GM19324 (cell line): Measurements from ENCODE around the gene ACKR3.

ENCODE experiments used
- ATAC-seq: cut with Tn5 transposase; IDR thresholded peaks from one replicate; pipeline ENCODE4 v1.9.1; 2021; ENCODE audit warnings: mild to moderate bottlenecking, moderate library complexity; ENCODE audit not compliant: unreplicated experiment, low FRiP score

ACKR3 gene

DNA sequence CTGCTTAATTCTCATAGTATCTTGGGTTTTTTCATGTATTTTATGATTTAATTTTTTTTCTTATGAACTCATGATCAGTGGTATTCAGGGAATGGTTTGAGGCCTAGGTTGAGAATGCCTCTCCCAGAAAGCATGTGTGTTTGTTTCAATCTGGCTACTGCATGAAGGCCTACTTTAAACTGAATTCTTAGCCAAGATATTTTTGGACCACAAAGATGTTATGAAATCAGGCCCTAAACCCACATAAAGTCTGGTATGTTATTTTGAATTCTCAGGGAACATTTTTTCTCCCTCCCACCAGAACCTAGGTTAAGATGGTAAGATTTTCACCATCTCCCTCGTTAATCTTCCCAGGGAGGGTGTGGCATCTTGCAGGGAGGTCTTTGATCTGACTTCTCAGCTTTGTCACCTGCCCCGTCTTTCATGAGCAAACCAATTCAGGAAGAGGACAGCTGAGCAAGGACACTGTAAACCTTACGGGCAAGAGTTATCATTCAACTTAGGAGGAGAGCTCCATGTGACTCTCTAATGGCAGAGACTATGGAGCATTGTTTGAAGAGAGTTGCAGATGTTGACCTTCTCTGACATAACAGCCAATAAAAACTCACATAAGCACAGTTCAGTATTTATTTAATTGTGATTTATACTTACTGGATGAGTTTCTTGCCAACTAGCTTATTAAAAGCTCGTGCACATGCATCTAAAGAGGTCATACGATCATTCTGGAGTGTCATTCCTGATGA, 21.3 kb upstream of the ACKR3 start:
- ATAC-seq: no peak

DNA sequence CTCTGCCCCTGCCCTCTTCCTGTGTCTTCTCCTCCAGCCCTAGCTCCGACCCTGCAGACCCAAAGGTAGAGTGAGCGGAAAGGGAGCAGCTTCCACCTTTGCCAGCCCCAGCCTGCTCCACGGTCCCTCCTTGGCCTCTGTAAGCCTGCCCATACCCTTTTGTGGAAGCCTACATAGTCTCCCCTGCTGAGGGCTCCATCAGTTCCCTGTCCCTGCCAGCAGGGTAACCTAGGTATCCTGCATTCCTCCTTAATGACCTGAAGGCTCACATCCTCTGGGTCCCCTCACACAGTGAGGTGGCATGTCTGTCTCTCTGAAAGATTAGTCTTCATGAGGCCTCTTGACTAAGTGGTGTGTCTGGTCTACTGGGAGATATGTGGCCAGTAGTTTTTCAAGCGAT, 20.5 kb upstream of the ACKR3 start:
- no peak for ATAC-seq

DNA sequence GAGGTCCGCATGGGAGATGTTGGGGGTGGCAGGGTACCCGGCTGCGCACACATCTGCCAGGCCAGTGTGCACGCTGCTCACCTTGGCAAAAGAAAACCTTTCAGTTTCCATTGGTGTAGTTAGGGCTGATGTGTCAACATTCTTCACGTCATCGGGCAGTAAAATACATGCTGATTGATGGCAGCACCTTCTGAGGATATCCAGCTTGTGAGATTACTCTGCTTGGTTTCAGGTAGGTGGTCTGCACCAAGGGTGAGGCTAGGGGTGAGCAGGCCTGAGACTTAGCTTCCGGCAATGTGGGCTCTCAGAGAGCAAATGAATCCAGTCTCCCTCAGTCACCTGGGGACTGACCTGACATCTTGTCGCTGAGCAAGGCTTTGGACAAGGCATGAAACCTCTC, 19.3 kb upstream of the ACKR3 start:
- ATAC-seq: no peak

DNA sequence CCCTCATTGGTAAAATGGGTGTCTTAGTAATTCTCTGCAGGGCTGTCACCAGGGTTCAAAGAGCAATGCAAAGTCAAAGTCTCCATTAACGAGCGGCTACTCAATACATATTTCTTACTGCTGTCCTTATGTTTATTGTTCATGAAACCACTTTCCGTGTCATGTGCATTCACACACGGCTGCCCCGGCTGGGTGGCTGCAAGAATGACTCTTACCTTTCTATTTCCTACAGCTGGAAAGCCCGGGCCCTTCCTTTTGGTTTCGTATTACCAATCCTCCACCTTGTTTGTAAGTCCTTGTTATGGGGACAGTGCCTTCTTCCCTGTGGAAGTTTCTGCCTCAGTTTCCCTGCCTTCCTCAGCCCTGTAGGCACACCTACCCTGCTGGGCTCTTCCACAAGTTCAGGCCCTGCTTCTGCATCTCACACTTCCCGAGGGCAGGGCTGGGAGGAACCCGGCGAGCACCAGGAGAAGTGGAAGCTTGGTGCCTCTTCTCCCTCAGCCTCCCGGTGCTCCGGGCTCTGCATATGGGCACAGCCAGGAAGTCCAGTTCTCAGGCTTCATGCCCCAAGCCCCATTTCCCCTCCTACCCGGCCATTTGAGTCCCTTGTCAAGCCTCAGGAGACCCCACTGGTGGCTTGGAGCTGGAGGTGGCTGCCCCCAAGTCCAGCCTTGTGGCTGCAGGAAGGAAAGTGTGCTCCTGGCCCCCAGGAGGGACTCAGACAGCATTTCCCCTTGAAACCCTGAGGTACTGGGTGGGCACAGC, 18.7 kb upstream of the ACKR3 start:
- no peak for ATAC-seq

DNA sequence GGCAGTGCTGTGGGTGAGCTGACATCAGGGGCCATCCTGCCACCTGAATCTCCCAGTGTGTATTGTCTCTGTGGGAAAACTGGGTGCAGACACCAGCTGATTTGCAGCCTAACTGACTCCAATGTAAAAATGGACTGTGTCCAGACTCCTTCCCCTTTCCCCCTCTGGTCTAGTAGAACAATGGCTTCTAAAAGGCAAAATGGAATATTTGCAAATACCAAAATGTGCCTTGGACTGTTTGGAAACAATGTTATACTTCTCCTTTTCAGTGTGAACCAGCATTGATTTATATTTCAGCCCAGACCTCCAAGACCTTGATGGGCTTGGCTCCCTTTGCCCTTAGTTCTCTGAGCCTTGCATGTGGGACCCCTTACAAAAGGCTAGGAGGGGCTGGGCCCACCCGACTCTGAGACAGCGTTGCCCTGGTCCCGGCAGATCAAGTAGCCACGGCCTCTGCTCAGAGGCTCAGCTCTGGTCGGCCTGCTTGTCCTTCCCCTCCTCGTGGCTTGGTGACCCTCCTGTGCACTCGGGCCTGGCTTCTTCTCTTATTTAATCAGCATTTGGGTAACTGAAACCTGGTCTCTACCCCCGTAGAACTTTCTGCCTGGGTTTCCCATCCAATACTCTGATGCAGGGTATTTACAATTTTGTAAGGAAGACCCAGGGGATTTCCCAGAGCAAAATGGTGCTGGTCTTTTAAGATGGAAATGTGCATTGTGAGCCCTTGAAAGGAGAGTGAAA, 18.0 kb upstream of the ACKR3 start:
- ATAC-seq: no peak

DNA sequence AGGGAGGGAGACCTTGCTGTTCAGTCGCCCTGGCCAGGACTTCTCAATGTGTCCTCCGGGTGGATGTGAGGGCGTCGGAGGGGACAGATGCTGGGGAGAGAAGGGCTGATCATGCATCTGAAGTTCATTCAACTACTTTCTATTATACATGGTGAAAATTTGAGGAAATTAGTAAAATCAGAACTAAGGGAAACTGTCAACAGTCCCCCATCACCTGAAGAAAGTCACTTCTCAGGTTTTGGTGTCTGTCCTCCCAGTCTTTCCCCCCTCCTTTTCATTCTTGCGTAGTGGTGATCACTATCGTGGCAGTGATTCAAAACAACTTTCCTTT, 17.4 kb upstream of the ACKR3 start:
- ATAC-seq: no peak

DNA sequence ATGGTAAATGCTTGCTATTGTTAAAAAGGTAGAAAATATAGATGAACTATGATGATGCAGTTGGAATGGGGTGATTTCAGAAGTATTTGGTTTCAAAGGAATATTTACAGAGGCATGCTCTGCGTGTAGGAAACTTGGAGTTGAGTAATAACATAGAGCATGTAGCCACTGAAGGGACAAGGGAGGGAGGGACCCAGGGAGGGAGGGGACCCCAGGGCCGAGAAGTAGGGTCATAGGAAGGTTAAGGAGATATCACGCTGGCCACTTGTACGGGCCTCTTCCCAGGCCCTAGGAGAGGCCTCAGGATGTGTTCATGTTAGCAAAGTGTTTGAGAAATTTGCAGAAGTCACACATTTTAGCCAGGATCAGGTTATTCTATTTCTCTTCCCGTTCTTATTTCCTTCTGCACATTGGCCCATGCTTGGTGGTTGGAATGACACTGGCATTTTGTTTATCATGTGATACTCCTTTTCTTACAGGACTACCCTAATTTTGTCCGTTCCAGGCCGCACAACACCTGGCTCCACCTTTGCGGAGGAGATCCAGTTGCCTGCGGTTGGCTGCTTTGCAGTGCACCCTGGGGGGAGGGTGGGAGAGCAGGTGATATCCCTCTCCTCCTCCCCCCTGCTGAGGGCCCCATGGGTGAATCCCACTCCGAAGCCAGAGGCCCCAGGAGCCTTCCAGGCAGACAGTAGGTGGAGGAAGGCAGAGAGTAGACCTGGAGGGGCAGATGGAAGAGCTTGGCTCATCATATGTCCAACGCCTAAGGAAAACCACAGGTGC, 16.9 kb upstream of the ACKR3 start:
- no peak for ATAC-seq

DNA sequence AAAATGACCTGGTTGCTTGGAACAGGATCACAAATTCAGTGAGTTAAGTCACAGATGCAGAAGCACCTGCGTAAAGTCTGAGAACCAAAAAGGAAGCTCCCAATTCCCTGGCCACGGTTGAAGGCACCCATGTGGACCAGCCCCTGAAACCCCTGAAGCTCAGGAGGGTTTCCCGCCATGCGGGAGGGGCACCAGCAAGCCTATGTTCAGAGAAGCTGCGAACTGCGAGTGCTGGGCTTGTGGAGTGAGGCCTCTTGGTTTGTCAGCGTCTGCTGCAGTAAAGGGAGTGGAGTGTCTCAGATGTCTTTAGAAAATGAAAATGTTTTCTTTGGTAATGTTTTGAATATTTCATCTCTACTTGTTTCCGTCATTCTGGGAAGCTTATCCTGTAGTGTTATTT, 16.1 kb upstream of the ACKR3 start:
- ATAC-seq: no peak

DNA sequence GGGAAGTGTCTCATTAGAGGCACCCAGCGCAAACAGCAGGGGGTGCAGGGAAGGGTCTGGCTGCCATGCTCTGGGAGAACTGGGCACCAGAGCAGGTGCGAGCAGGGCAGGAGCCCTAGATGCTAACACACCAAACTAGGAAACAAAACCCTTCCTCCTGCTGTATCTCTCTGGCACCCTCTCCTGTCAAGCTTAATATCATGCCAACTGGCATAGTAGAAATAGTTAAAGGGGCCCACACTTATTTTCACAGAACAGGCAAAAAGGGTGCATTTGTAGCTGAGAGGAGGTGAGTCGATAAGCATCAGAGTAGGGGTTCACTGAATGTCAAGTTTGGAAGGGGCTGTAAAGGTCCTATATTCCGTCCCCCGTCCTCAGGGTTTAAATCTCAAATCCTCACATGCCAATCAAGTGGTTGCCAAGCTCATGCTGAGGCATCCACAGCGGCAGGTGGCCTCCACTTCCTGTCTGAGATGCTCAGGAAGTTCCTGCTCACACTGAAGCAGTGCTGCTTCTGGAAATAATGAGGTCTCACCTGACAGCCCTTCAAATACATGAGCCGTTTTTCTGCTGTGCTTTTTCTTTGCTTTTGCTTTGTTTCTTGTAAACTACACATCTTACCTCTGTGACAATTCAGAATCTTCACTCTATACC, 14.9 kb upstream of the ACKR3 start:
- no peak for ATAC-seq

DNA sequence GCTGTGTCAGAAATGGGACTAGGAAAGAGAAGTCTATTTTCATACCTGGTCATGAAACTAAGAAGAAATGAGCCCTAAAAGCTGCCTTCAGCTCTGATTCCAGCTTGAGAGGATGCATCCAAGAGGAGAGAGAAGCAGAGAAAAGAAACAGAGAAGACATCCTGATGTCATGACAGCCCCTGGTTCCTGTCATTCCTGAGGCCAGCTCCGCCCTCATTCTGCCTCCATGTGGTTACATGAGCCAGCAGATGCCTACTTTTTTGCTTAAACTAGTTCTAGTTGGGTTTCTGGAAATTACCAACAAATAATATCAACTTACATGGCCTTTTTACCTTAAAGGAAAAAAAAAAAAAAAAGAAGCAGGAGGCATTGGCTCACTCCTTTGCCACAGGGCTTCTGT, 14.1 kb upstream of the ACKR3 start:
- ATAC-seq: no peak

DNA sequence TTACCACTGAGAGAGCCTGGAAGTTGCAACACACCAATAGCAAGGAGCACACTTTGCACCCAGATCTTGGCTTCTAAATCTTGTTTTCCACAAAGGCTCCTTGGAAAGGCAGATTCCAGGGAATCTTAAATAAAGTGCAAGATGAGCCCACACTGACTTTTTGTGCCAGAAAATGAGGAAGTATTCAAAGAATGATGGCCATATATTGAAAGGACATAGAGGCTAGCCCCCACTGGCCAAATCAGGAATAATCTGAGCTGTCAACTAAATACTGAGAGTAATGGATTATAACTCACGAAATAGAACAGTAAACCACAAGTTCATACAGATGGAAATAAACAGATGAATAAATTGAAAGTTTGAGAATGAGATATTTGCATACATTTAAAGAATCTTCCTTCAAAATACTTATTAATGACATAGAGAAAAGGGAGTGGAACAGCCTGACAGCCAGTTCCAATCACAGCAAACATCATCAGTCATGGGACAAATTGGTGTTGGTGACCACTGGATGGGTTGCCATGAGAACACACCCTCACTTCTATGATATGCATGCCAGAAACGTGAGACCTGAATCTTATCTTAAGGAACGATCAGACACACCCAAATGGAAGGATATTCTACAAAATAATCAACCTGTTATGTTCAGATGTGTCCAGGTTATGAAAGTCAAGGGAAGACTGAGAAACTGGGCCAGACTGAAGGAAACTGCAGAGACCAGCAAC, 12.2 kb upstream of the ACKR3 start:
- ATAC-seq: no peak

DNA sequence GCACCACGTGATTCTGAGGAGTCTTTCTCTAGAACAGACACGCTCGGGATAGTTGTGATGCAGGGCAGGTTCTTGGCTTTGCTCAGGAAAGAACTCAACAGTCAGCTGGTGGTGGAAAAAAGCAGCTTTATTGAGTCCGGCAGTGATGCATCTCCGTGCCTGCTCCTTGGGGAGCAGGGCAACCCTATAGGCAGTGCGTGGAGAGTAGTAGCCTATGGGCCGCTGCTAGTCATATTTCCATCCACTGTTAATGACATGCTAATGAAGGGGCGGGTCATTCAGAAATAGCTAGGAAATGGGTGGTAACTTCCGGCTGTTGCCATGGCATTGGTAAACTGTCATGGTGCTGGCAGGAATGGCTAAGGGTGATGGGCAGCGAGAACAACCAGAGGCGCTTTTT, 11.6 kb upstream of the ACKR3 start:
- ATAC-seq: no peak

DNA sequence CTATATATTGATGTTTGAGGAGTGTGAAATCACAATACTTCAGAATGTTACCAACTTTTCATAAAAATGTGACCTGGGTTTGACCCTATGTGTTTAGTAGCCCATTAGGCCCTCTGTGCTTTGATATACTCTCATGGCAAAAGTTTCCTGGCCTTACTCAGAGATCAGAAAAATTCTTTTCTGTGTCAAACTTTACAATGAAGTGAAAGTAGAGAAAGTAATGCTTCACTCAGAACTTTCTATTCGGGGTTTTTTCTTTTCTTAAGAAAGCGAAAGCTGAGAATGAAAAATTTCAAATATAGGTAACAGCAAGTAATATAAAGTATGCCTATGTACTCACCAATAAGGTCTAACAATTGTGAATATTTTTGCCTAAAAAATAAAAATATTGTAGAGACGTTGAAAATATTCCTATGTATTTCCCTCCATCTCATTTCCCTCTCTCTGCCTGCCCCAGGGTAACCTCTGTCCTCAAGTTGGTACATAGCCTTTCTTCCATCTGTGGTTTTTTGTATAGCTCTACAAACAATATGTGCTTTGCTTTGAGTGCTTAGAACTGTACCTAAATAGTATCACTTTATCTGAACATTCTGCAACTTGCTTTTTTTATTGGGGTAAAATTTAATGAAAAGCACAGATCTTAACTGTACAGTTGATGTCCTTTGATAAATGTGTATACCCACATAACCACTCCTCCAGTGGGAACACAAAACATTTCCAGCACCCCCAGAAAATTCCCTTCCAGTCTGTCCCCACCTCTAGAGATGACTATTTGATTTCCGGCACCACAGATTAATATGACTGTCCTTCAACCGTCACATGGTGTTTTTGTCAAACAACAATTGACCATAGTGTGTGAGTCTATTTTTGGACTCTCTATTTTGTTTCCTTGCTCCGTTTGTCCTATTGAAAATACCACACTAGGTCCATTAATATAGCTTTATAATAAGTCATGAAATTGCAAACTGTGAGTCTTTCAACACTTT, 10.3 kb upstream of the ACKR3 start:
- no peak for ATAC-seq

DNA sequence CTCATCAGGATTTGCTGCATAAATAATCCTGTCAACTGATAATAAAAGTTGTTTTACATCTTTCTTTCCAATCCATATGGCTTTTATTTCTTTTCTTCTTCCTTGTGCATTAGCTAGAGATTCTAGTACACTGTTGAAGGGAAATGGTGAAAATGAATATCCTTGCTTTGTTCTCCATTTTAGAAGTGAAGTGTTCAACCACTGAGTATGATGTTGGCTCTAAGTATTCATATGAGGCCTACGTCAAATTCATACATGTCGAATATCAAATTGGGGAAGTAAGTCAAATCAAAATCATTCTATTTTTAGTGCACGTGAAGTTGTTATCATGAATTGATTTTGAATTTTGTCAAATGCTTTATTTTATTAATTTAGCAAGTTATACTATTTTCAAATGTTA, 7.8 kb upstream of the ACKR3 start:
- no peak for ATAC-seq

DNA sequence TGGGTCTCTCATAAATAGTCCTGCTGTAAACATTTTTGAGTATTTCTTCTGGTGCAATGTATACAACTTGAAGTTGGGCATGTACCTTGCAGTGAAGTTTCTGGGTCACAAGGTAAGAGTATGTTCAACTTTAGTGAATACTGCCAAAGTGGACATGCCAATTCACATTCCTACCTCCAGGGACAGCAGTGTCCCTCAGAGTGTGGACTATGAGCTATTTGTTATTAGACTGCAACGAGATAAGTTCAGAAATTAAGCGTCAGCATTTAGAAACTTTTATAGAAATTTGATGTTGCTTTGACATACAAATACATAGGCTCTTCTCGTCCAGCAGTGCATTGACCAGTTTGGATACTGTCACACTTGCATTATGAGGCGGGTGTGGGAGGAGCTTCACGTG, 7.2 kb upstream of the ACKR3 start:
- ATAC-seq: no peak

DNA sequence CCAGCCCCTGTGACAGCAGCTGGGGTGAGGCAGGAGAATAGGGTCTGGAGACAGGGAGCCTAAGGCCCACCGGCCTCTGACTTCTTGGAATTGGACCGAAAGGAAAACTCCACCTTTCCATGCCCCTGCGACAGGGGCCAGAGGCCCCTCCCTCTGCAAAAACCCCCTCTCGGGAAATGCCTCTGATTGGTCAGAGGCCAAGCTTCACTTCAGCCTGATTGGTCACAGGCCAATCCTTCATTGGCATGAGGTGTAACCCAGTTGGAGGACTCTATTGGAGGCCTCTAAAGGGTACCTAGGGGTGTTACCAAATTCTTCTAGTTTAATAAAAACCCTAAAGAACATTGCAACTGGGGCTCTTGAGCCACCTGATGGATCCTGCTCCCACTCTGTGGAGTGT, 5.7 kb upstream of the ACKR3 start:
- no peak for ATAC-seq

DNA sequence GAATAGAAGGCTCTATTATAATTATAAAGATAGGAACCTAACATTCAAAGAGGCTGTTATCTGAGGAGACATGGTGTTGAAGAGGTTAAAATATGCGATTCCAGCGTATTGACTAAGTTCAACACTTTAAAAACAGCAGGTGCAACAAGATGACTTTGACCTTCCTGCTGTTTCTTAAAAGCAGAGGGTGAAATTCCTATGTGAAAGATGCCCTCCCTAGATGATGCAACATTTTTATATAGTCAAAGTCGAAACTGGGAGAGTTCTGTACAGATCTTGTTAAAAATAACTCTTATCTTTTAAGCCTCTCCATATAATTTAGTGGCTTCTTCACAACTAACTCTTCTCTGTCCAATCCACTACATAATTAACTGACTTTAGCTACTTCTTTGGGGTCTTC, 4.4 kb upstream of the ACKR3 start:
- ATAC-seq: no peak

DNA sequence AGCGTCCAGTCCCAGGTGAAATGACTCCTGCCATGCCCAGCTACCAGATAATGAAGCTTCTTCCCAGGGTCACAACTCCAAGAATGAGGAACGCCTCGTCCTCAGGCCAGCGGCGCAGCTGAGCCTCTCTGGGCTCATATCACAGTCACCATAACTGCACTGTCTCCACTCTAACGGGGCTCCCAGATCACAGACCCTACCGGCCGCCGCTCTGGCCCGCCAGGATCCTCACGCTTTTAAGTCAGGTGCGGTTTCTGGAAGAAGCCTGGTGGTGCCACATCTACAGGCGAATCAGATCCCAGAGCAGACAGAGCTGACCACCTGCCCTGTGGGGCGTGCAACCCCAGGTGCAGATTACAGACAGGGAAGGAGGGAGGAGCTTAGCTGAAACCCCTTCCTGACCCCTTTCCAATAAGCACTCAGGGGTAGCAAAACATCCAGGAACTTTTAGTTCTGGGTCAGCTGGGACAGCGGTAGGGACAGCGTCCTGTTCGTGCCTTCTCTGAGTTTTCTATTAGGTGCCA, 3.7 kb upstream of the ACKR3 start:
- no peak for ATAC-seq
